IPS-NIHi7 (cell line): ENCODE data around the gene PLXDC2.
"Not testable (repeated sequence)": the region's sequence is repeated elsewhere in the genome, so short reads cannot be mapped to it uniquely, and the experiment has no call there.

Experiments
- DNase-seq: peaks from one replicate; pipeline ENCODE4 v3.0.0; 2012; ENCODE audit warnings: mixed read lengths; ENCODE audit errors: extremely low spot score

PLXDC2 gene

DNA sequence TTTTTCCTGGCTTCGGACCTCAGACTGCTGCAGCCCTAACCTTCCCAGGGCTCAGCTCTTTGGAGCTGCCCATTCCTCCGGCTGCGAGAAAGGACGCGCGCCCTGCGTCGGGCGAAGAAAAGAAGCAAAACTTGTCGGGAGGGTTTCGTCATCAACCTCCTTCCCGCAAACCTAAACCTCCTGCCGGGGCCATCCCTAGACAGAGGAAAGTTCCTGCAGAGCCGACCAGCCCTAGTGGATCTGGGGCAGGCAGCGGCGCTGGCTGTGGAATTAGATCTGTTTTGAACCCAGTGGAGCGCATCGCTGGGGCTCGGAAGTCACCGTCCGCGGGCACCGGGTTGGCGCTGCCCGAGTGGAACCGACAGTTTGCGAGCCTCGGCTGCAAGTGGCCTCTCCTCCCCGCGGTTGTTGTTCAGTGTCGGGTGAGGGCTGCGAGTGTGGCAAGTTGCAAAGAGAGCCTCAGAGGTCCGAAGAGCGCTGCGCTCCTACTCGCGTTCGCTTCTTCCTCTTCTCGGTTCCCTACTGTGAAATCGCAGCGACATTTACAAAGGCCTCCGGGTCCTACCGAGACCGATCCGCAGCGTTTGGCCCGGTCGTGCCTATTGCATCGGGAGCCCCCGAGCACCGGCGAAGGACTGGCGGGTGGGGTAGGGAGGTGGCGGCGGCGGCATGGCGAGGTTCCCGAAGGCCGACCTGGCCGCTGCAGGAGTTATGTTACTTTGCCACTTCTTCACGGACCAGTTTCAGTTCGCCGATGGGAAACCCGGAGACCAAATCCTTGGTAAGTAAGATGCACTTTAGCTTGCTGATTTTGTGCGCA lies at the start of gene PLXDC2:
PLXDC2 (plus strand) TSS at position 22 of the 820 bp plus-strand sequence.
- DNase-seq = peak; percentile 21

DNA sequence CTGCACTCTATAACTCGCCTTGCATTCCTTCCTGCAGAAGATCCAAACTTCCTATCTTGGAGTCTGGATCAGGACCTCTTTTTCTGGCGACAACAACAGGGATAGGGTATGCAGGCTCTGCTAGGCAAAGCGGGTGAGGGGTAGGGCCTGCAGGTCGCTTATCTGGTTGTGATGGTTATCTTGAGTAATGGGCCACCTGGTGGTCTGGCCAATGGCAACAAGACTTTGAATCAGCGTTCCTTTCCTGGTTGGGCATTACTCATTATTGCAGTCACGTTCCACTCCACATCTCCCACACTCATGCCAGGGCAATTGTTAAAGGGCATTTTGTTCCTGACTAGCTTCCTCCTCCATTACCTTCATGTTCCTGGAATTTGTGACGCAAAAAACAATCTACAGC lies 48.4 kb upstream of the PLXDC2 start:
- peak; percentile 59 for DNase-seq

DNA sequence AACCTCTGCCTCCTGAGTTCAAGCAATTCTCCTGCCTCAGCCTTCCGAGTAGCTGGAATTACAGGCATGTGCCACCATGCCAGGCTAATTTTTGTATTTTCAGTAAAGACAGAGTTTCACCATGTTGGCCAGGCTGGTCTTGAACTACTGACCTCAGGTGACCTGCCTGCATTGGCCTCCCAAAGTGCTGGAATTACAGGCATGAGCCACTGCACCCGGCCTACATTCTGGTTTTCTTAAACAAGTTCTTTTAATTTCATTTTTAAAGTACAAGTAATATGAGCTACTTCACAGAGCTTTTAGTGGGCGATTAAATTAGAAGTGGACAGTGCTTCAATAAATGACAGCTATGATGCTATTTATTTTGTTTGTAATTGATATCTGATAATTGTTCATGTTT lies 46.4 kb upstream of the PLXDC2 start:
- not testable (repeated sequence) for DNase-seq

DNA sequence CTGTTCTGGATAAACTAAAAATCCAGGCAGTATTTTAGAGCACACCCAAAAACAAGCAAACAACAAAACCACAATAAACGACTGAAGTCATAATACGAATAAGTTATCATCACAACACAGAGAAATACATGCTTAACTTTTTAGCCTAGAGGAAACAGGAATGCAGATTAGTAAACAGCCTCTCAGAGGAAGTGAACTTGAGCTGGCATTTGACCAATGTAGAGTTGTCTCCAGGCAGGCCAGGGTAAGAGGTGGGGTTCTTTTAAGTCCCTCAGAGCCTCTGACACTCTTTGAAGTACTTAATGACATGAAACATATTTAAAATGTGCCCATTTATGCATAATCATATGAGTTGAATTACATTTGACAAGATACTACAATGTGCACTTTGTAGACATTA lies 43.3 kb upstream of the PLXDC2 start:
- DNase-seq = no peak

DNA sequence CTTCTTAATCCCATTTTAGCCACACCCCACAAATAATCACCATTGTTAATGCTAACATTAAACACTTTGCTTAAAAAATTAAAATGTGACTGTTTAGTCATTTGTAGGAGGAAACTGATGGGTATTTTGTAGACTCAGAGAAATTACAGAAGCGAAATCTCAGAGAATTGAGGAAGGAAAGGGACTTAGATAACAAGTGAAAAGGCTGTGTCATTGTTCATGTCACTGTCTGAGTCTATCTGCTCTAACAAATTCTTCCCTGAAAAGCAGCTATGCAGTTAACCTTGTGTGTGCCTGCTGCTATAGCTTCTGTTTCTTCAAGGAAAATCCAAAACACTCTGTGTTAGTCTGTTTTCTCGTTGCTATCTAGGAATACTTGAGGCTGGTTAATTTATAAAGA lies 40.9 kb upstream of the PLXDC2 start:
- no peak for DNase-seq

DNA sequence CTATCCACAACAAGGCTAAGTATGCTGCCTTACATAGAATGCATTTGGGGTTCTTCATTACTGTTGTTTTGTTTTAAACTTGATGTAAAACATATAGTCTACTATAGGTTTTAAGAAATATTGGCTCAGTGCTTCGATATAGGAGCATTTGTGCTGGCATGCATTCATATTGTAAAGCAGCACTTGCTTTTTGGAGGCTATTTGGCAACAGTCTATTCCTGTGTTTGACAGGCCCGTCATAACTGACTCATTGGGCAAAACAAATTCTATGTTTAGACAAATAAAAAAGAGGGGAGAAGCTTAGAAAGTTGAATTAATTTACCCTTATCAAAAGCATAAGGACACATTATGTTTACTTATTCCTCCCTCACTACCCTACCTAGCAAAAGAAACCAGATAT lies 38.4 kb upstream of the PLXDC2 start:
- DNase-seq = no peak

DNA sequence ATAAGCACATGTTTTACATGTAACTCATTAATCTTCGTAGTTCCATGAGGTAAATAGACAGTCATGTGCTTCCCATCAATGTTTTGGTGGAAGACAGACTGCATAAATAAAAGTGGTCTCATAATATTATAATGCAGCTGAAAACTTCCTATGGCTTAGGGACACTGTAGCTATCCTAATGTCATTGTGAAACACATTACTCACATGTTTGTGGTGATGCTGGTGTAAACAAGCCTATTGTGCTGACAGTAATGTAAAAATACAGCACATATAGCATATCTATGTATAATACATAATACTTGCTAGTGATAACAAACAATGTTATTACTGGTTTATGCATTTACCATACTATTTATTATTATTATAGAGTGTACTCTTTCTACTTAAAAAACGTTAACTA lies 37.2 kb upstream of the PLXDC2 start:
- DNase-seq = no peak

DNA sequence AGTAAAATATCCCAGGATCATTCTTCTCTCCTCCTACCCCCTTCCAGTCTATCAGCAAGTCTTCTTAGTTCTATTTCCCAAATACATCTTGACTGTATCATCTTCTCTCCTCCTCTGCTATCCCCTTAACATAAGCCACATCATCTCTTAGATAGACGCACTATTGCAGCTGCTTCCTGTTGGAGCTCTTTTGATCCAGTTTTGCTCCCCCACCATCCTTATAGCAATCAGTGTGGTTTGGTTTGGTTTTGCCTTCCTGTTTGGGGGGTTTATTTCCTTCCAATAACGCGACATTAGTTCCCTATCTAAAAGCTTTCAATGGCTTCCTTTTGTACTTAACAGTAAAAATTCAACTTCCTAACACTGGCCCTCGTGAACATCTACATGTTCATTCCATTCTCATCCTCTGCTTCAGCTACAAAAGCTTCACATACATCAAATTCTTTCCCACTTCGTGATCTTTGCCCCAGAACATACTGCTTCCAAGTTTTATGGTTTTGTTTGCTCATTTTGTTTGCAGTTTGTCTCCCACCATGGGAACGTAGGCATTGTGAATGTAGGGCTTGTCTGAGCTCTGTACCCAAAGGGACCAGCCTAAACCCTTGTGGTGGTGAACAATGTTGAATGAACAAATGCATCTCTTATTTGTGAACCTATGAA lies 33.7 kb upstream of the PLXDC2 start:
- no peak for DNase-seq

DNA sequence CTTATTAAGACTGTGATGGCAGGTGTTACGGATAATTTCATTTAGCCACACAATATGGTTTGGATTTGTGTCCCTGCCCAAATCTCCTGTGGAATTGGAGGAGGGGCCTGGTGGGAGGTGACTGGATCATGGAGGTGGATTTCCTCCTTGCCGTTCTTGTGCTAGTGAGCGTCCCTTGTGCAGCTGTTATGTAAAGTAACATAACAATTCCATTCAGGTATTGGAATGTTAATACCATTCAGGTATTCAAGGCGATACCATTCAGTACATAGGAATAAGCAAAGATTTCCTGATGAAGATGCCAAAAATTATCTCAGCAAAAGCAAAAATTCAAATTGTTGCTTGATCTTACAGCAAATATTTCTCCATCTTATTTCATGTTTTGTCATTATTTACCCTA lies 32.5 kb upstream of the PLXDC2 start:
- no peak for DNase-seq

DNA sequence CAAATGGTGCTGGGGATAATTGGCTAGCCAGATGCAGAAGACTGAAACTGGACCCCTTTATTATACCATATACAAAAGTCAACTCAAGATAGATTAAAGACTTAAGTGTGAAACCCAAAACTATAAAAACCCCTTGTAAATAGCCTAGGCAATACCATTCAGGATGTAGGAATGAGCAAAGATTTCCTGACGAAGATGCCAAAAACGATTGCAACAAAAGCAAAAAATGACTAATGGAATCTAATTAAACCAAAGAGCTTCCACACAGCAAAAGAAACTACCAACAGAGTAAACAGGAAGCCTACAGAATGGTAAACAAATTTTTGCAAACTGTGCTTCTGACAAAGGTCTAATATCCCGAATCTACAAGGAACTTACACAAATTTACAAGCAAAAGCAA lies 30.9 kb upstream of the PLXDC2 start:
- DNase-seq = no peak

DNA sequence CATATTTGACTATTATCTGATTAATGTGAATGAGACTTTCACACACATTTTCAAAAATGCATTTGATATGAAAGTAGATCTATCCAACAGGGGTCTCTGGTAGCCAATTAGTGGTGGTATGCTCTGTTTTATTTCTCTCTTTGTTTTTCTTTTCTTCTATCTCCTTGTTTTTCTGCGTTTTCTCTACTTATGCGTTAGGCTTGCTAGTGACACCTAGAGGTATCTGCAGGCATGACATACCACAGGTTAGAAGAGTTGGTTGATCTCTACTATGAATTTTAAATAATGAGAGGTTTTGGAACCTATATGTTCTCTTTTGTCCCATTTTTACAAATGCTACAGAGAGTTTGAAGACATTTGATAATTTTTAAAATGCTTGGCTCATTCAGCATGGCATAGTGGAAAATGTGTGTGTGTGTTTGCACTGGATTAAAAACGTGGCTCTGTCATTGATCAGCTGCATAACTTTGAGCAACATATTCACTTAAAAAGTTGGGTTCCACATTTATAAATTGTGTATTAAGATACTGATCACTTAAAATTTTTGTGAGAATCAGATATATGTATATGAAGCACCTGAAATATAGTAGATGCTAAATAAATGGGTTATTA lies 28.1 kb upstream of the PLXDC2 start:
- peak; percentile 38 for DNase-seq

DNA sequence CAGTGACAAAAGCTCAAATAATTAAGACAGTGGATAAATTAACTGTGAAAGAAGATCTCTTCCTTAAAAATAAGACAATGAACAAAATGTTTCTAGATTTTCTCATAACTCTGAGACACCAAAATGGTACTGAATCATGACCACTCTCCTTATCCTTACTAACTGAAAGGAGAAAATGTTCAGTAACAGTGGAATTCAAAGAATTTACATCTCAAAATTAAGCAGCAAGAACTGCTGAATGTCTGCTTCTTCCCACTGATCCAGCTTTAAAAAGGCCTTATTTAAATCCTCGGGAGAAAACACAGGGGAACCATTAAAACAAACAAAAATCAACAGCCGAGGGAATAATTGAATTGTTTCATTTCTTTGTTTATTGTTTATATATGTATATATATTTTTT lies 27.3 kb upstream of the PLXDC2 start:
- DNase-seq = no peak

DNA sequence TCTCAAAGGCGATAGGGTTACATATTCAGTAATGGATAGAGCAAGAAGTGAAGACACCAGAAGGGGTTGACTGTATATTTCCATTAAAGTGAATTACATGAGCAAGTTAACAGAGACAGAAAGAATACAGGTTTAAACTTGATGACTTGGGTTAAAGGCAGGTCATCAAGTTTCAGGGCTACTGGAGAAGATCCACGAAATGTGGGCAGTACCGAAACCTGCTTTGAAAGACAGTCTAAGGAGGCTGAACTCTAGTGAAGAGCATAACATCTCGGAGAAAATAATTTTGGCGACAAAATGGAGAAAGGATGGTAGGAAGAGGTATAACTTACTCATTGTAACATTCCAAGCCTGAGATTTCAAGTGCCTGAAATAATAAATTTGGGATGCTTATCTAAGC lies 26.6 kb upstream of the PLXDC2 start:
- no peak for DNase-seq

DNA sequence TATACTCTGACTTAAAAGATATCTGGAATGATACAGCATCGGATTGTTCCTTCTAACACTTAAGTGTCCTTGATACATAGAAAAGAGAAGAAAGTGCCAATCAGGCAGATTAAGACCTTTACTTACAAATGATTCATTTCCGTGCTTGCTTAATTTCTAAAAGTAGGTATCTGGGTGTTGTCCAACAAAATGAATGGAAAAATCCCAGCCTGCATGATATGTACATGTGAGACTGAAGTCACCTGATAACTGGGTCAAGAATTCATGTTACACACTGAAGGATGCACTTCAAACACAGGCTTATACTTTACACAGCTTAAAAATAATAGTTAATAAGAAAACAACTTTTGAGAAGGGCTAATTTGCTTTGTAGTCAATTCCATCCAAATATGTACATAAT lies 25.2 kb upstream of the PLXDC2 start:
- no peak for DNase-seq

DNA sequence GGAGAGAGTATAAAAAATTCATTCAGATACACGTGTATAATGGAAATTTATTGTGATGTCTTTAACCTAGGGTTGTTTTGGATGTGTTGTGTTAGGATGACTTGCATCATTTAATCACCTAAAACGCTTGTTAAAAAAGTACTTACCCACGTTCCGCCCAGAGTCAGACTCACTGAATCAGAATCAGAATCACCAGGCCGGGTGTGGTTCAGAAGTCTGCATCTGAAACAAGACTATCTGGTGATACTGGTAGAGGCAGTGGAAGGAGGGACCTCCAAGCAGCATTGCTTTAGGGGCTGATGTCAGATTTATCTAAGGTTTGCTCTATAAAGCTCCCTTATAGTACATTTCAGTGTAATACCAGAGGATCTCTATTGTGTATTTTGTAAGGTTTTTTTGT lies 20.5 kb upstream of the PLXDC2 start:
- DNase-seq = no peak

DNA sequence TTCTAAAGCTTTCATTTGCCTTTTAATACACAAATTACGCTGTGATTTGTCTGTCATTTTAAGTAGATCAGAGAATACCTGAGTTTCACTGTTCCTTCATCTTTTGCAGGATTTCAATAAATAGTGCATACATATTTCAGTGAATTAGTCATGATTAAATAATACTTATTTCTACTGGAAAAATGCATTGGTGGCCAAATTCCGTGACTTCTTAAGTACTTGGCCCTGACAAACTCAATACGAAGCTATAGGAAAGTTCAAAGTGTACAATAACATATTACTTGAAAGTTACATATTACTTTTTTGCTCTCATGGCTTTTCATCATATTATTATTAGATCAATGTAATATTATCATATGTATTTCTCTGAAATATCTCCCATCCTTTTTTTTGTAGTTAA lies 16.1 kb upstream of the PLXDC2 start:
- no peak for DNase-seq

DNA sequence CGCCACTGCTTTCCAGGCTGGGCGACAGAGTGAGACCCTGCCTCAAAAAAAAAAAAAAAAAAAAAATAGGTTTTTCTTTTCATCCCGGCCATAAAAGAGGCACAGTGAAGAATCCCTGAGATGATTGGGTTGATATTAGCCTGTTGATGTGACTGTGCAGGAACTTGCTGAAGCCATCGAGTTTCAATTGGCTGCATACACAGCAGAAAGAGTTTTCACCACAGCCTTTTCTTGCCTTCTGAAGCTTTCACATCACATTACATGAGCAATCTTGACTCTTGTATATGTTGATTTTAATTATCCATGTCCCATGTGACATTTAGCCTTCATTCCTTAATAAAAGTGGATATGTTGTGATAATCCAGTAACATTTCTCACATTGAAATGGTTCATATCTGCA lies 14.9 kb upstream of the PLXDC2 start:
- DNase-seq = no peak

DNA sequence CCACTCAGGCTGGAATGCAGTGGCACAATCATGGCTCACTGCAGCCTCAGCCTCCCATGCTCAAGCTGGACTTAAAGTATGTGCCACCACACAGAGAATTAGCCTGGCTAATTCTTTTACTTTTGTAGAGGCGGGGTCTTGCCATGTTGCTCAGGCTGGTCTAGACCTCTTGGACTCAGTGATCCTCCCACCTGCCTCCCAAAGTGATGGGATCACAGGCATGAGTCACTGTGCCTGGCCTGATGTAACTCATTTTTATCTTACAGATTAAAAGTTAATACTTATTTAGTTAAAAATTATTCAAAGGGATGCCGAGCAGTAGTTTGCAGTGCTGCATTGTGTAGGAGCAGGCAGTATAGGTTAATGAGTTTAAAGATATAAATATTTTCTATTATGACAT lies 12.6 kb upstream of the PLXDC2 start:
- DNase-seq = no peak

DNA sequence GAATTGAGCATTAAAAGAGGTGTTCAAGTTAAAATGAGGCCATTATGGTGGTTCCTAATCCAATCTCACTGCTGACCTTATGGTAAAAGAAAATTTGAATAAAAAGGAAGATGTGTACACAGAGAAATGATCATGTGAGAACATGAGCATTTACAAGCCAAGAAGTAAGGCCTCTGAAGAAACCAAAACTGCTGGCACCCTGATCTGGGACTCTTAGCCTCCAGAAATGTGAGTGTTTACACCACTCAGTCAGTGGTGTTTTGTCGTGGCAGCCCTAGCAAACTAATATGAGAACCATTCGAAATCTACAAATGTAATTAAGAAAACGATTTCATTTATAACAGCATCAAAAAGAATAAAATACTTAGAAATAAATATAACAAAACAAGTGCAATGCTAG lies 6.8 kb upstream of the PLXDC2 start:
- no peak for DNase-seq

DNA sequence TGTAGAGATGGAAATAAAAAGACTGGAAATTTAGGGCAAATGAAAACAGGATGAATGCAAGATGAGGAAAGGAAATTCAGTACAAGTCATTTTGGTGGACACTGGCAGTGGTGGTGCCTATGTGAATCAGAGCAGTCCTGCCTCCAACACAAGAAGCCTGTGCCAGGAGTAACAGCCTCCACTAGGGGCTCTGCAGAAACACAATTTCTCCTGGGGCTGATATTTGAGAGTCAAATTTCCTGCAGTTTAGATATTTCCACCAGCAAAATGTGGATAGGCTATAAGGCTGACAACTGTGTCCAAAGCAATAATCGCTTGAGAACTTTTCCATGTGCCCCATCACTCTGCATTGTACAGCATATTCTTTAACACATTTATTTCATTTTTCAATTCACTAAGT lies 4.7 kb upstream of the PLXDC2 start:
- peak; percentile 37 for DNase-seq

DNA sequence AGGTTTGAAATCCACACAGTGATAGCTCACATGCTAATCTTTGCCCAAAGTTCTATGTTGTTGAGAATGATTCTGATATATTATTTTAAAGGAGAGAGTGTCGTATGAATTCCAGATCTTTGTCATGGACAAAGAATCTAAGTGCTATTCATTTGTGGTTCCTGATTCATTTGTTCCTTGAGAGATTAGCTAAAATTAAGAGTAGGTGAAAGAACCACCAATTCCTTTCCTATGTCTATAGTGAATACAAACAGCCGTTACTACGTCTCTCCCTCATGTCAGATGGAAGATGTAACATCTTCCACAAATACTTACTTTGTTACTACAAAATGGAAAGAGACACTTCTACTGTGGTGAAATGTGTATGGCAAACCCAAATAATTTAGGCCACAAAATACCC lies 3.3 kb upstream of the PLXDC2 start:
- DNase-seq = no peak

DNA sequence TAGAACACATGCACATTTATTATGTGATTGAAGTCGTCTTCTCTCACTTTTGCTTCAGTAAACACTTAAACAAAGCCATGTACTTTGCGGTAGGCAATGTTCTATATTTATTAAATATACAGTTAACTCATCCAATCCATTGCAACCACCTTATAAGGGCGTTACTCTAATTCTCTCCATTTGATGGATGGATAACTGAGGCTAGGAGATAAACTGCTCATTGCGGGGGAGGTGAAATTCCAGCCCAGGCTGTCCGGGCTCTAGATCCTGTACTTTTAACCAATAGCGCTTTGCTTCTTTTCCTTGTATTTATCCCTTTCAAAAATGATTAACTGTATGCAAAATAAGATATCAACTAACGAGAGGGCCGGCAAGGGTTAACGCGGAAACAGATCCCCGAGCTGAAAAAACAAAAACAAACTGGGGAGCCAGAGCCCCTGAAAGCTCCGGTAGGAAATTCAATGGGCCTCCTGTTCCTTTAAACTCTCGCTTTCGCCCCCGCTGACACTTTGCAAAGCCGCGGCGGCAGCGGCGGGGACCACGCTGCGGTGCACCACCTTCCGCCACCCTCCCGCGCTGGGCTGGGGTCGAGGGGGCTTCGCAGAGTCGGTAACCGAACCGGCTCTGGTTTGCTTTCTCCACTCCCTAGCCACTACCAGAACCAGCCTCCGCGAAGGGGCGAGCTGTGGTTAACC lies 1.0 kb upstream of the PLXDC2 start:
- peak; percentile 40 for DNase-seq
